ENCODE measurements around the gene CGNL1. TPM values are rescaled to one million over a fixed set of nuclear protein-coding genes. Genes with fewer than 3 reads are reported as not detected.

CGNL1 gene
- total RNA-seq, 1 experiment from 2014 or later: 0.31 TPM

DNA sequence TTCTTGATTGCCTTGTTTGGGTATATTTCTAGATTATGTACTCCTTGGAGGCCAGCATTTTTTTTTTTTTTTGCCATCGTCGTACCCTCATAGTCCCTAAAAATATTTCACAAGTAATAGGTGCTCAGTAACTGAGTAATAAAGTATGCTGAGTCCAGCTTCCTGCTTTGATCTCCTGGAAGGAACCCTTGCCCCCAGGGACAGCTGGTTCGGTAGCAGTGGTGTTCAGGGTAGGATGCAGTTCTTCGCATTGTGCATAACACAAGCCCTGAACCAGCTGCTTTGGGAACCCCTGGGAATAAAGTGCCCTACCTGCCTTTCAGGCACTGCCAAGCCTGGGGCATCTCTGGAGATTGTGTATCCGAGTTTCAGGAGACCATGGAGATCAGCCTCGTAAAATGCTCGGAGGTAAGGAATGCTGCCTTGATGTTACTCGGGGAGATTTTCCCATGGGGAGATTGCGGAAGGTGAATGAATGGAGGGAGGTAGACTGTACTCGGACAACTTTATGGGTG, 223.0 kb downstream of the CGNL1 start:
- peaks cover 37% of the 10 kb centered on the region for H3K4me1 ChIP-seq (replicated peaks; ENCODE audit: insufficient read depth)
- H3K27me3 ChIP-seq (ENCODE audit: insufficient read depth, low read depth): no peaks in the 10 kb centered on the region
- DNase-seq: no peak
- no TSS peak for BruUV-seq (replicated peaks)
- TF ChIP-seq EZH2 (IDR thresholded peaks at IDR 0.05; ENCODE audit: low read depth): no peak
- TF ChIP-seq, protein P1, sequence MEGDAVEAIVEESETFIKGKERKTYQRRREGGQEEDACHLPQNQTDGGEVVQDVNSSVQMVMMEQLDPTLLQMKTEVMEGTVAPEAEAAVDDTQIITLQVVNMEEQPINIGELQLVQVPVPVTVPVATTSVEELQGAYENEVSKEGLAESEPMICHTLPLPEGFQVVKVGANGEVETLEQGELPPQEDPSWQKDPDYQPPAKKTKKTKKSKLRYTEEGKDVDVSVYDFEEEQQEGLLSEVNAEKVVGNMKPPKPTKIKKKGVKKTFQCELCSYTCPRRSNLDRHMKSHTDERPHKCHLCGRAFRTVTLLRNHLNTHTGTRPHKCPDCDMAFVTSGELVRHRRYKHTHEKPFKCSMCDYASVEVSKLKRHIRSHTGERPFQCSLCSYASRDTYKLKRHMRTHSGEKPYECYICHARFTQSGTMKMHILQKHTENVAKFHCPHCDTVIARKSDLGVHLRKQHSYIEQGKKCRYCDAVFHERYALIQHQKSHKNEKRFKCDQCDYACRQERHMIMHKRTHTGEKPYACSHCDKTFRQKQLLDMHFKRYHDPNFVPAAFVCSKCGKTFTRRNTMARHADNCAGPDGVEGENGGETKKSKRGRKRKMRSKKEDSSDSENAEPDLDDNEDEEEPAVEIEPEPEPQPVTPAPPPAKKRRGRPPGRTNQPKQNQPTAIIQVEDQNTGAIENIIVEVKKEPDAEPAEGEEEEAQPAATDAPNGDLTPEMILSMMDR (conservative IDR thresholded peaks at IDR 0.05): no peak
- no peak overlapping the region for H3K27ac ChIP-seq
- CTCF ChIA-PET: no interaction called here
- no peak overlapping the region for H3K4me2 ChIP-seq
- H3F3A ChIP-seq (ENCODE audit: insufficient read depth, low read depth): no peaks in the 10 kb centered on the region; the same call in 1 of the 2 replicates
- POLR2A ChIA-PET (ENCODE audit: unreplicated experiment): interaction anchor here (0.6 kb wide), 1 partner anchor 9 kb away, joined by 8 read pairs; no protein-coding TSS in a partner anchor
- H3K9me2 ChIP-seq (ENCODE audit: insufficient read depth): no peaks in the 10 kb centered on the region
- H3K36me3 ChIP-seq (ENCODE audit: low read depth): no peaks in the 10 kb centered on the region
- no peaks in the 10 kb centered on the region for H4K20me1 ChIP-seq (ENCODE audit: insufficient read depth)
- H2AFZ ChIP-seq: no peak overlapping the region
- H3K4me3 ChIP-seq: no peak overlapping the region
- intact Hi-C loops (cut with micrococcal nuclease; ENCODE audit: unreplicated experiment): no loop called here
- H3K9me3 ChIP-seq (ENCODE audit: insufficient read depth, low read depth): no peaks in the 10 kb centered on the region
- H3K79me2 ChIP-seq (ENCODE audit: low read depth): peaks cover 51% of the 10 kb centered on the region

DNA sequence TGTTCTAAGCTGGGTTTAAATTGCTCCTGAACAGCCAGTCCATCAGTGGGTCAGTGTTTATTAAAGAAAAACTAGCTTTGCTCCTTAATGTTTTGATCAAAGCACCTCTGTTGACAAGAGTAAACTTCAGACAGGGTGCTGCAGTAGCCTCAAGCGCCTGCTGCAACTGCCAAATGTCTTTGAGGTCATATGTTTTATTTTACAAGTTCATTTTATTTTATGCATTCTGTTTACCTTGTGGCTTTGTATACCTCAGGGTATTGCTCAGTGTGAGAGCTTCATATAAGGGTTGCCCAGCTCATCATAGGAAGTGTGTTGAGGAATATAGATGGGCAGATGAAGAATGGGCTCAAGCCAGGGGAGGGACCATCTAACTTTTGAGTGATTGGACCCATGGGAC, 223.9 kb downstream of the CGNL1 start:
- H3K36me3 ChIP-seq (ENCODE audit: low read depth): no peaks in the 10 kb centered on the region

More for the DNA sequence above, 223.9 kb downstream of the CGNL1 start:
- Histone ChIP-seq H3K9me2 (ENCODE audit: insufficient read depth) (no peaks in the 10 kb centered on the region), H3F3A (ENCODE audit: insufficient read depth, low read depth) (no peaks in the 10 kb centered on the region; the same call in 1 of the 2 replicates), H3K4me2 (no peak overlapping the region), H3K27ac (no peak overlapping the region), H3K79me2 (ENCODE audit: low read depth) (peaks cover 46% of the 10 kb centered on the region), H3K9me3 (ENCODE audit: insufficient read depth, low read depth) (no peaks in the 10 kb centered on the region), H3K27me3 (ENCODE audit: insufficient read depth, low read depth) (no peaks in the 10 kb centered on the region), H3K4me3 (no peak overlapping the region), H2AFZ (no peak overlapping the region), H3K4me1 (replicated peaks; ENCODE audit: insufficient read depth) (peaks cover 28% of the 10 kb centered on the region), H4K20me1 (ENCODE audit: insufficient read depth) (no peaks in the 10 kb centered on the region)
- intact Hi-C loops (cut with micrococcal nuclease; ENCODE audit: unreplicated experiment): no loop called here
- no peak for TF ChIP-seq EZH2 (IDR thresholded peaks at IDR 0.05; ENCODE audit: low read depth)
- TF ChIP-seq, protein P1 (conservative IDR thresholded peaks at IDR 0.05): no peak
- POLR2A ChIA-PET (ENCODE audit: unreplicated experiment): no interaction called here
- no TSS peak for BruUV-seq (replicated peaks)
- CTCF ChIA-PET: no interaction called here
- DNase-seq: no peak

Other genes starting within 250 kb of the CGNL1 start
- 3.5 and 5.9 TPM in 2 replicates for gene MYZAP, start 215.4 kb downstream of the CGNL1 start, total RNA-seq (2021)